ENCODE measurements around the gene HDAC3.
A peak's percentile ranks its signal among the peaks of the same experiment; 100 is the strongest.

HDAC3 gene

GRCh38 chr5:141650851-141651727 lies 14.4 kb upstream of the HDAC3 start, which contains the start of gene FCHSD1:
FCHSD1 (minus strand) TSS chr5:141651418; CDS start chr5:141651368, 50 bp downstream.
- H3K4me3 ChIP-seq (ENCODE audit: low read length), result peak within 1 kb of the TSS; percentile 76
- TF ChIP-seq, protein P1, sequence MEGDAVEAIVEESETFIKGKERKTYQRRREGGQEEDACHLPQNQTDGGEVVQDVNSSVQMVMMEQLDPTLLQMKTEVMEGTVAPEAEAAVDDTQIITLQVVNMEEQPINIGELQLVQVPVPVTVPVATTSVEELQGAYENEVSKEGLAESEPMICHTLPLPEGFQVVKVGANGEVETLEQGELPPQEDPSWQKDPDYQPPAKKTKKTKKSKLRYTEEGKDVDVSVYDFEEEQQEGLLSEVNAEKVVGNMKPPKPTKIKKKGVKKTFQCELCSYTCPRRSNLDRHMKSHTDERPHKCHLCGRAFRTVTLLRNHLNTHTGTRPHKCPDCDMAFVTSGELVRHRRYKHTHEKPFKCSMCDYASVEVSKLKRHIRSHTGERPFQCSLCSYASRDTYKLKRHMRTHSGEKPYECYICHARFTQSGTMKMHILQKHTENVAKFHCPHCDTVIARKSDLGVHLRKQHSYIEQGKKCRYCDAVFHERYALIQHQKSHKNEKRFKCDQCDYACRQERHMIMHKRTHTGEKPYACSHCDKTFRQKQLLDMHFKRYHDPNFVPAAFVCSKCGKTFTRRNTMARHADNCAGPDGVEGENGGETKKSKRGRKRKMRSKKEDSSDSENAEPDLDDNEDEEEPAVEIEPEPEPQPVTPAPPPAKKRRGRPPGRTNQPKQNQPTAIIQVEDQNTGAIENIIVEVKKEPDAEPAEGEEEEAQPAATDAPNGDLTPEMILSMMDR (IDR thresholded peaks at IDR 0.05; ENCODE audit: insufficient read depth, low read depth, low read length, missing control alignments), result no peak
- DNase-seq (ENCODE audit: low read depth), result peak; percentile 77

DNA sequence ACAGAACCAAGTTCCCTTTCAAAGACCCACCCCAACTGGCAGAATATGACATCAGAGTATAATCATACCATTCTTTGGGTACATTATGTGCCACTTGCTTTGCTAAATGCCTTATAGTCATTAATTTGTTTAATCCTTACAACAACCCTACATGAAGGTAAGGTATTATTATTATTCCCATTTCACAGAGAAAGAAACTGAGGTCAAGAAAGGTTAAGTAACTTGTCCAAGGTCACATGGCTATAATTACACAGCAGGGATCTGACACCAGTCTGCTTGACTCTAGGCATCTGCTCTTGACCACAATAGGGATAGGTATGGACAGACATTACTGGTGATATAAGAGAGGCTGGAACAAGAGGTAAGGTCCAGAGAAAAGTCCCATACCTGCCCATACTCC lies 13.3 kb upstream of the HDAC3 start:
- H3K4me3 ChIP-seq (ENCODE audit: low read length), result no peak overlapping the region
- TF ChIP-seq, protein P1 (IDR thresholded peaks at IDR 0.05; ENCODE audit: insufficient read depth, low read depth, low read length, missing control alignments), result no peak
- DNase-seq (ENCODE audit: low read depth), result no peak

DNA sequence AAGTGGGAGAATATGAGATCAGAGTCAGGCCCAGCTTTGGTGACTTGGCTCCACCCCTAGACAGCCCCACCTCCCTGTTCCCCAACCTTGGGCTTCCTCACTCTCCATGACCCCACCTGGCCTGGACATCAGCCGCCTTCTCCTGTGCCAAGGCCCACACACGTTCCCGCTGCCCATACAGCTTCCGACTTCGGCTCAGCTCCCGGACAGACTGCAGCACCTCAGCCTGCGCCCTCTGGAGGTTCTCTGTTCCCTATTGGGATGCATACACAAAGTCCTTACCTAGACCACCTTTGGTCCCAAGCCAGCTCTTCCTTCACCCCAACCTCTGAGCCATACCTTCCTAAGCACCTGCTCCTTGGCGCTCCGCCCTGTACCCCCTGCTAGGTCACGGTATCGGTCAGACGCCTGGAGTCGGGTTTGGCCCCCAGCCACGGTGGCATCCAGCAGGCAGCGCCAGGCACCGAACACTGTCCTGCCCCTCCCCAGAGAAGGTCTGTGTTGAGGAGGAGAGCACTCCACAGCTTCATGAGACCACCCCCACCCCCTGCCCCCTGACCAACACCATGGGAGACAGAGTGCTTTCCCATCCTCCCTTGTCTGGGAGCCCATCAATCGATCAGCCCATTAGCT lies 12.5 kb upstream of the HDAC3 start:
- DNase-seq (ENCODE audit: low read depth), result no peak
- no peak overlapping the region for H3K4me3 ChIP-seq (ENCODE audit: low read length)
- TF ChIP-seq, protein P1 (IDR thresholded peaks at IDR 0.05; ENCODE audit: insufficient read depth, low read depth, low read length, missing control alignments), result no peak

GRCh38 chr5:141647851-141648250 lies 11.2 kb upstream of the HDAC3 start:
- TF ChIP-seq, protein P1 (IDR thresholded peaks at IDR 0.05; ENCODE audit: insufficient read depth, low read depth, low read length, missing control alignments), result no peak
- no peak overlapping the region for H3K4me3 ChIP-seq (ENCODE audit: low read length)
- no peak for DNase-seq (ENCODE audit: low read depth)

DNA sequence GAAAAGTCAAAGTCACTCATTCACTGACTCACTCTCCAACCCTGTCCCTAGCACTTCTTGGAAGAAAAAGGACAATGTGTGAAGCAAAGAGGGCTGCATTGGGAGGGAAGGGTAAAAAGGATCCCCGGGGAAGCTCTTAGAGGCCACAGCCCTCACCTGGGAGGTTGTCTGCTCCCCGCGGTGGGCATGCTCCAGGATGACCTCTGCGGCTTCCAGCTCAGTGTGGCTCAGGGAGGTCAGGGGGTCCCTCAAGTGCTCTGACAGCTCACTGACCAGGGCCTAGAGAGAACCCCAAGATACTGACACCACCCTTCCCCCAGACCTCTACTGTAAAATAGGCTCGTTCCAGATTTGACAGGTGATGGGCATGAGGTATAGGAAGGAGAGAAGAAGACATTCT lies 10.6 kb upstream of the HDAC3 start:
- no peak for DNase-seq (ENCODE audit: low read depth)
- TF ChIP-seq, protein P1 (IDR thresholded peaks at IDR 0.05; ENCODE audit: insufficient read depth, low read depth, low read length, missing control alignments), result no peak
- H3K4me3 ChIP-seq (ENCODE audit: low read length), result no peak overlapping the region

GRCh38 chr5:141646026-141646425 lies 9.4 kb upstream of the HDAC3 start:
- peak; percentile 74 for DNase-seq (ENCODE audit: low read depth)
- H3K4me3 ChIP-seq (ENCODE audit: low read length), result no peak overlapping the region
- TF ChIP-seq, protein P1 (IDR thresholded peaks at IDR 0.05; ENCODE audit: insufficient read depth, low read depth, low read length, missing control alignments), result no peak

Measured in epithelial cell of esophagus (primary cell).